Gastrocnemius medialis (tissue), 4 donors: ENCODE data around the gene PLA2G4D. TPM values are rescaled to one million over a fixed set of nuclear protein-coding genes. Genes with fewer than 3 reads are reported as not detected.

Experiments used
- ATAC-seq, 2 donors: fragments of 150-250 bp; one replicate each; pipeline ENCODE4 v1.9.1; 2016
- DNase-seq, 2 donors: peaks; one replicate each; pipeline ENCODE4 v3.0.0-alpha.2; 2019
- H3K27ac ChIP-seq, 4 donors: fragments of 200-600 bp; sonication (generic); 1 replicate in 1 of 4; 2 replicates in 3 of 4; pipeline ENCODE4 v1.5.1; 2016 to 2018; ENCODE audit warnings: mild to moderate bottlenecking in 2 of 4, moderate library complexity in 1 of 4
- H3K27me3 ChIP-seq, 3 donors: fragments of 200-600 bp; sonication (generic) in 2 of 3; 1 replicate in 1 of 3; 2 replicates in 2 of 3; pipeline versions ENCODE4 v1.5.1 to v1.6.0; 2016 to 2019; ENCODE audit warnings: mild to moderate bottlenecking in 1 of 3, moderate library complexity in 1 of 3
- H3K36me3 ChIP-seq, 2 donors: fragments of 200-600 bp; sonication (generic) in 1 of 2; one replicate each; pipeline ENCODE4 v1.5.1; 2017 to 2018
- H3K4me1 ChIP-seq, 2 donors: fragments of 200-600 bp; sonication (generic) in 1 of 2; one replicate each; pipeline ENCODE4 v1.5.1; 2016 to 2017; ENCODE audit warnings: mild to moderate bottlenecking in 2 of 2
- H3K4me3 ChIP-seq, 4 donors: fragments of 200-600 bp; sonication (generic) in 3 of 4; 1 replicate in 1 of 4; 2 replicates in 3 of 4; pipeline ENCODE4 v1.5.1; 2016 to 2019; ENCODE audit warnings: mild to moderate bottlenecking in 2 of 4
- H3K9me3 ChIP-seq, 3 donors: fragments of 200-600 bp; sonication (generic) in 2 of 3; 1 replicate in 1 of 3; 2 replicates in 2 of 3; pipeline ENCODE4 v1.5.1; 2016 to 2019
- POLR2A ChIP-seq, 2 donors: fragments of 450-650 bp; IDR thresholded peaks; one replicate each; pipeline ENCODE4 v1.6.1; 2017; ENCODE audit warnings: antibody characterized with exemption in 2 of 2, mild to moderate bottlenecking in 2 of 2, moderate library complexity in 2 of 2
- in situ Hi-C, 4 donors: fragments of 200-750 bp; cut with MboI; loops; one replicate each; pipeline versions ENCODE4 v1.15.0 to v1.8.0; 2017; ENCODE audit warnings: low sequenced_read_pairs in 4 of 4
- intact Hi-C: fragments of 100-400 bp; cut with DNase I; formaldehyde crosslinking; loops from one replicate; pipeline ENCODE4 v1.15.1; 2023; ENCODE audit warnings: low total_unique reads
- total RNA-seq, 4 donors: library from RNA; depleted of rRNA; stranded (reverse); fragments of >200 nt; gene quantifications; one replicate each; pipeline versions ENCODE4 v1.1.0 to v1.2.3, GENCODE V29; 2016
- TF ChIP-seq, protein P1 (sequence below), 5 experiments: fragments of 450-650 bp in 3 of 5; fragments of 200-600 bp in 2 of 5; sonication (generic) in 2 of 5; IDR thresholded peaks in 4 of 5; conservative IDR thresholded peaks in 1 of 5; 1 replicate in 4 of 5; 2 replicates in 1 of 5; pipeline ENCODE4 v1.5.1; 2016 to 2019; ENCODE audit warnings: antibody characterized with exemption in 5 of 5, mild to moderate bottlenecking in 3 of 5, moderate library complexity in 3 of 5

Gene PLA2G4D
- total RNA-seq, 4 donors from 2014 or later = 0.10 TPM; not detected in 3

DNA sequence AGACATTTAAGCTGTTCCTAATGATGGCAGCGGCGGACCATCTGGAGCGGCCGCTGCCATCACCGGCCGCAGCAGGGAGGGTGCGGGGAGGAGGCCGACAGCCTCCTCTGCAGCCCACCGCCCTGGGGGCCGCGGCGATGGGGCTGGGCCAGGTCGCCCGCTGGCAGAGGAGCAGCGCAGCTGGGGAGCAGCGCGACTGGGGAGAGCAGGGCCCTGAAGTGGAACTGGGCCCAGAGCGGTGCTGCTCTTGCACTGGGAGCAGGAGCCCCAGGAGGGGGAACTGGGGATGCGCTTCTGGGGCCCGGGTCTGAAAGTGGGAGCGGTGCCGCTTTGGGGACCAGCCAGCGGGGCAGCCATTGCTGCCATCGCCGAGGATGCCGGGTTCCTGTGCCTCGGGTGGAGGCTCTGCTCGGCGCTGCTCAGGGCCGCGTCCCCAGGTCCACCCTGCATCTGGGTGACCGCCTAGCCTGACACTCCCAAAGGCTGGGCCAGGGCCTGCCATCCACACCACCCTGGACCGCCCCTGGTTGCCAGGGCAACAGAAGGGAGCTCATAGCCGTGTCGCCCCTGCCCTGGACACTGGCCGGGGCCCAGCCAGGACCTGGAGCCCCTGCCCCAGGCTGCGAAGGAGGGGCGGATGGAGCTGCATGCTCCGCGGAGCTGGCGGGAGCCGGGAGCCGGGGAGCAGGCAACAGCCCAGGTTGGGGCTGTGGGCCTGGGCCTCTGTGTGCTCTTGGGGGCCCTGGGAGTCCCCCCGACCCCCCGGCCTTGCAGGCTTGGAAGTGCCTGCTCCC is 58.1 kb downstream of the PLA2G4D start:
- Histone ChIP-seq H3K27me3 (no peaks in the 10 kb centered on the region), H3K9me3 (no peaks in the 10 kb centered on the region), H3K4me3 (no peak overlapping the region), H3K36me3 (no peaks in the 10 kb centered on the region), H3K4me1 (peaks cover 19 to 22% of the 10 kb centered on the region in 2 donors), H3K27ac (no peak overlapping the region)
- DNase-seq = no peak
- no peak for ATAC-seq
- in situ Hi-C loops (no loop called here), intact Hi-C loops (no loop called here)
- TF ChIP-seq, protein P1, sequence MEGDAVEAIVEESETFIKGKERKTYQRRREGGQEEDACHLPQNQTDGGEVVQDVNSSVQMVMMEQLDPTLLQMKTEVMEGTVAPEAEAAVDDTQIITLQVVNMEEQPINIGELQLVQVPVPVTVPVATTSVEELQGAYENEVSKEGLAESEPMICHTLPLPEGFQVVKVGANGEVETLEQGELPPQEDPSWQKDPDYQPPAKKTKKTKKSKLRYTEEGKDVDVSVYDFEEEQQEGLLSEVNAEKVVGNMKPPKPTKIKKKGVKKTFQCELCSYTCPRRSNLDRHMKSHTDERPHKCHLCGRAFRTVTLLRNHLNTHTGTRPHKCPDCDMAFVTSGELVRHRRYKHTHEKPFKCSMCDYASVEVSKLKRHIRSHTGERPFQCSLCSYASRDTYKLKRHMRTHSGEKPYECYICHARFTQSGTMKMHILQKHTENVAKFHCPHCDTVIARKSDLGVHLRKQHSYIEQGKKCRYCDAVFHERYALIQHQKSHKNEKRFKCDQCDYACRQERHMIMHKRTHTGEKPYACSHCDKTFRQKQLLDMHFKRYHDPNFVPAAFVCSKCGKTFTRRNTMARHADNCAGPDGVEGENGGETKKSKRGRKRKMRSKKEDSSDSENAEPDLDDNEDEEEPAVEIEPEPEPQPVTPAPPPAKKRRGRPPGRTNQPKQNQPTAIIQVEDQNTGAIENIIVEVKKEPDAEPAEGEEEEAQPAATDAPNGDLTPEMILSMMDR (IDR thresholded peaks at IDR 0.05 in 4 of 5, conservative IDR thresholded peaks at IDR 0.05 in 1 of 5) = no peak
- TF ChIP-seq POLR2A (IDR thresholded peaks at IDR 0.05) = no peak

DNA sequence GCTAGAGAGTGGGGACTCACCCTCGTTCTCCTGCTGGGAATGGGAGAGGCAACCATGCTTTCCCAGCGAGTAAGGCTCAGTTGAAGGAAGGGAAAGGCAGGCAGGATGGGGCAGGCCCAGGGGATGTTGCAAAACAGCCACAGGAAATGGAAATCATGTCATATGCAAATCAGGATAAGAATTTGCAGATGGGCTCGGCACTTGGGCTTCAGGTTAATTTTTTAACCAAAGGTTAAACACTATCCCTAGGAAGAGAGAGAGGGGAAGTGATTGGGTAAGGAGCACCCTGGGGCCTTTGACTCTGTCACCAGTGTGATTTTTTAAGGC is 59.0 kb downstream of the PLA2G4D start:
- Histone ChIP-seq H3K9me3 (no peaks in the 10 kb centered on the region), H3K36me3 (no peaks in the 10 kb centered on the region), H3K4me3 (no peak overlapping the region), H3K27ac (no peak overlapping the region), H3K4me1 (peaks cover 19 to 23% of the 10 kb centered on the region in 2 donors), H3K27me3 (no peaks in the 10 kb centered on the region)
- intact Hi-C loops (no loop called here), in situ Hi-C loops (no loop called here)
- no peak for ATAC-seq
- no peak for DNase-seq
- TF ChIP-seq, protein P1 (IDR thresholded peaks at IDR 0.05 in 4 of 5, conservative IDR thresholded peaks at IDR 0.05 in 1 of 5) = no peak
- TF ChIP-seq POLR2A (IDR thresholded peaks at IDR 0.05) = no peak

DNA sequence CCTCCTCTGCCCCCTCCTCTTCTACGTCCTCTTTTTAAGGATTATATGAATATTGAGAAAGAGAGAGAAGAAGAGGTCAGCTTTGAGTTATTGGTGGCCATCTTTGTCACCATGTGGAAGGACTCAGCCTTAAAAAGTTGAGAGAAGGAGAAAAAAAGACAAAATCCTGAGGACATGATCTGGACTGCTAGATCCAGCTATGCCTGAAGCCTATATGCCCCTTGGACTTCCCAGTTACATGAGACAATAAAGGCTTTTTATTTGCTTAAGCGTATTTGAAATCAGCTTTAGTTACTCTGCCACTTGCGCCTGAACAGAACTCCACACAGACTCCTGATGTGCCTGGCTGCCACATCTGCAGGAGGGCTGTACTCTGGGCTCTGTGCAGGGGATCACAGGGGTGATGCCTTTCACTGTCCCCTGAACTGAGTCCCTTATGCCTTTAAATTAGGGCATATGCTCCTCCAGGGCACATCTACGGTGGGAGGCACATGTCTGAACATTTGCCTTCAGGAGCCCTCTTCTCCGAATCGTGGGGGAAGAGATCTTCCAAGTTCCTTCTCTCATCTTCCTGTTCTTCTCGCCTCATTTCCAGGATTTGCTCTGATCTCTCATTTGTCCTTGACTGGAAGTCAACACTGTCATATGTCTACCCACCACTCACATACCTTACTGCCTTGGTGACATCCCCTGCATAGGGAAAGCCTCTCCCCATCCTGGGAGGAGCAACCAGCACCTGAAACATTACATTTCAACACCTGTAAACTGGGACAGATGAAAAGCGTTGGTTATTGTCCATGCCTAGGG is 59.5 kb downstream of the PLA2G4D start:
- no peaks in the 10 kb centered on the region for H3K27me3 ChIP-seq
- H3K4me1 ChIP-seq = peaks cover 19 to 23% of the 10 kb centered on the region in 2 donors
- in situ Hi-C loops (no loop called here), intact Hi-C loops (no loop called here)
- H3K27ac ChIP-seq = no peak overlapping the region
- H3K4me3 ChIP-seq = no peak overlapping the region
- TF ChIP-seq POLR2A (IDR thresholded peaks at IDR 0.05) = no peak
- TF ChIP-seq, protein P1 (IDR thresholded peaks at IDR 0.05 in 4 of 5, conservative IDR thresholded peaks at IDR 0.05 in 1 of 5) = no peak
- ATAC-seq (no peak), DNase-seq (no peak)
- no peaks in the 10 kb centered on the region for H3K9me3 ChIP-seq
- H3K36me3 ChIP-seq = no peaks in the 10 kb centered on the region

DNA sequence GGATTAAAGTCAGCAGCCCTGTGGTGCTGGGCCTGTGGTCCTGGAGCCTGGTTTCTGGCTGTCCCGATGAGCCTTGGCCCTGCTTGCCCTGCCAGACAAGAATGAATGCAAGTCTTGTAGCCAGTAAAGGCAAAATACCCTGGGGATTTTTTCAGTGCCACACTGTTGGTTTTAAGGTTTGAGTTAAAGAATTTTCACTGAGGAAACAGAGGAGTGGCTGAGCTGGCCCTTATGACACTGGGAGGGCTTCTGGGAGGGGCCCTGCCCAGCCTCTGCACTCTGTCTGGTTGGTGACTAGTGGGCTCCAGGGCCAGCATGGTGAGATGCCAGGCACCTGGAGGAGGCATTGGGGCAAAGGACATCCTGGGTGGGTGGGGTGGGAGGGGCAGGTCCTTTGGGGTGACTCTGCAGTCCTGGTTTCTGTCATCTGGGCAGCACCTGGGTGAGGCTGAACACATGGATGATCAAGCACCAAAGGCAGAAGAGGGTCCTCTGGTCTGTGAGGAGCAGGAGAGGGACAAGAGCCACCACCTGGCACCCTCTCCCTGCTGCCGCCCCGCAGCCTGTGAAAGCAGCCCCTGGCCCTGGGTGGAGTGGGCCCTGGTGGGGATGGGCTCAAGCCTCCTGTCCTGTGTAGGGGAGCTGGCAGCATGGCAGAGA is 61.0 kb downstream of the PLA2G4D start:
- DNase-seq = no peak

More for the DNA sequence above, 61.0 kb downstream of the PLA2G4D start:
- TF ChIP-seq POLR2A (IDR thresholded peaks at IDR 0.05) = no peak
- TF ChIP-seq, protein P1 (IDR thresholded peaks at IDR 0.05 in 4 of 5, conservative IDR thresholded peaks at IDR 0.05 in 1 of 5) = no peak
- Histone ChIP-seq H3K4me3 (no peak overlapping the region), H3K4me1 (peaks cover 23 to 26% of the 10 kb centered on the region in 2 donors), H3K27me3 (no peaks in the 10 kb centered on the region), H3K9me3 (no peaks in the 10 kb centered on the region), H3K27ac (peak overlapping the region; percentile 56 to 72 (median 64)), H3K36me3 (no peaks in the 10 kb centered on the region)
- in situ Hi-C loops (no loop called here), intact Hi-C loops (no loop called here)
- no peak for ATAC-seq
